22Rv1 (cell line): ENCODE data around the gene RAP1A.

Experiments
- CTCF ChIP-seq: fragments of 450-650 bp; IDR thresholded peaks from 2 replicates; pipeline ENCODE4 v1.5.1; 2017; ENCODE audit warnings: mild to moderate bottlenecking
- ZFX ChIP-seq: fragments of 450-650 bp; IDR thresholded peaks from 2 replicates; pipeline ENCODE4 v1.6.1; 2017; ENCODE audit warnings: antibody characterized with exemption, borderline replicate concordance

- TF ChIP-seq CTCF (no peak), ZFX (no peak)
These were observed 117.9 kb downstream of the RAP1A start for GRCh38 chr1:111737216-111738132.
